NAMALWA (cell line): ENCODE results near the gene CCNY.

Experiments
- DNase-seq: peaks from one replicate; pipeline ENCODE4 v3.0.0-alpha.2; 2015; ENCODE audit warnings: low spot score

CCNY gene

DNA sequence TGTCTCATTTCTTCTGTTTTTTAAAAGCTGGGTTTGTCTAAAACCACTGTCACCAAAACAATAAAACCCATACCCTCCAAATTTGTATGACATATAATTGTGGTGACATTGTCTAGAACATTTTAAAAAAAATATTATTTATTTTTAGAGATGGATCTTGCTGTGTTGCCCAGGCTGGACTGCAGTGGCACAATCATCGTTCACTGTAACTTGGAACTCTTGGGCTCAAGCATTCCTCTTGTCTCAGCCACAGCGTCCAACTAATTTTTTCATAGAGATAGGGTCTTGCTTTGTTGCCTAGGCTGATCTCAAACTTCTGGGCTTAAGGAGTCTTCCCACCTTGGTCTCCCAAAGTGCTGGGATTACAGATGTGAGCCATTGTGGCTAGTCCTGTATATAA lies 116.5 kb downstream of the CCNY start:
- DNase-seq, result no peak

DNA sequence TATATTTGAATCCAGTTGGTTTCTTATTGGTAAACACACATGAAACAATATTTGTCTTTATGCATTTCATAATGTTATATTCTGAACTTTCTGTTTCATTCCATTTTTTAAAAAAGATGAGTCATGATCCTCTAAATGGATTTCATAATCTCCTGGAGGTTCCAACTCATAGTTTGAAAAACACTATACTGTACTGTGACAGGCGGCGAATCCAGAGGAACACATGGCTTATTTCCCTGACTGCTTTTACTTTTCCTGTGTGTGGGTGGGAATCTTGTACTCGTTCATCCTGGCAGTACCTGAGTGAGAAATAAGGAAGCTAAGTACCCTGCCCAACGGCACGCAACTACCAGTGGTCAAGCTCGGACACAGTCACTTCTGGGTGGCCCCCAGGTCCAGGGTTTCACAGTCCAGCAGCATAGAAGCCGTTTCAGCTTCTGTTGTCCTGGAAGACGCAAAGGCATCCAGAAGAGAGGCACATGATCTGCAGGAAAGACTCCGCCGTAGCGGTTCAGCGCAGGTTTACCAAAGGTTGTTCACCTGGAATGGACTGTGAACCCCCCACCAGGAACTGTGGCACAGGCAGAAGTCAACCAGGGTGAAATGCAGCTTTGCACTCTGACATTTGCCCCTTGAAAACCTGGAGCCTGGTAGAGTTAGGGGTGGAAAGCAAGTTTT lies 117.7 kb downstream of the CCNY start:
- no peak for DNase-seq

DNA sequence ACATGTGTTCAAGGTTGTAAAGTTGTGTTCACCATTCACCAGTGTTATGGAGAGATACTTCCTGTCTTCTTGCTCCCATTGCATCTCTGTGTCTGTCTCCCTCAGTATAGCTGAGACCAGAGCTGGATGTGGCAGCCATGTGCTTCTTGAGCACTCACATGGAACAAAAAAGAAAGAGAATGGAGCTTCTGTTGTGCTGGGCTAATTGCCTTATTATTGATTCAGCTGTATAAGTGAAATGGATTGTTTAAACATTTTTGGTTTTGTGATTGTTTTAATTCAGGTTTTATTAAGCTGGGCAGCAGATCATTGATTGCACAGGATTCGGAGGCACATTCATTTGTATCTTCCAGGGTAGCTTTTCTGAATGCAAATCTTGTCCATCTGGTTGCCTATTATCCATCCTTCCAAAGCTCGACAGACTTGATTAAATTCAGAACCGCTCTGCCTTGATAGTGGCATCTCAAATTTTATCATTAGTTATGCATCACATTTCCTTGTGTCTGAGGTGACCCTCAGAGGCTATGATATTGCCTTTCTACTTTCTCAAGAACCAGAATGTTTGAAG lies 119.9 kb downstream of the CCNY start:
- DNase-seq, result no peak

DNA sequence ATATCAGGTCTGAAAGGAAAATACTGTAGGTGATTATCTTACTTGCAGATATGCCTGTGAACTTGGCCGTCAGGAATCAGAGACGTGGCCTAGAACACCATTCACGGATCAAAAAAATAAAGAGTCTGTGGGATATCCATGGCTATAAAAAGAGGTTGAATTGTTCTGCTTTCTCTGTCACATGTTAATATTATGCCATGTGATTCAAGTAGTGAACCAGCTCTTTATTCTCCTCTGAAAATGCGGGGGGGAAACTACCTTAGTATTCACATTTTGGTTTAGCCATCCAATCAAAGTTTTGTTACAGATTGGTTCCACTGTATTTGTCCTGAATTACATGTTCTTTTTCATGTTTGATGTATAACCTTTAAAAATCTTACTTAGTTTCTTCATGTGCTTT lies 120.5 kb downstream of the CCNY start:
- no peak for DNase-seq

DNA sequence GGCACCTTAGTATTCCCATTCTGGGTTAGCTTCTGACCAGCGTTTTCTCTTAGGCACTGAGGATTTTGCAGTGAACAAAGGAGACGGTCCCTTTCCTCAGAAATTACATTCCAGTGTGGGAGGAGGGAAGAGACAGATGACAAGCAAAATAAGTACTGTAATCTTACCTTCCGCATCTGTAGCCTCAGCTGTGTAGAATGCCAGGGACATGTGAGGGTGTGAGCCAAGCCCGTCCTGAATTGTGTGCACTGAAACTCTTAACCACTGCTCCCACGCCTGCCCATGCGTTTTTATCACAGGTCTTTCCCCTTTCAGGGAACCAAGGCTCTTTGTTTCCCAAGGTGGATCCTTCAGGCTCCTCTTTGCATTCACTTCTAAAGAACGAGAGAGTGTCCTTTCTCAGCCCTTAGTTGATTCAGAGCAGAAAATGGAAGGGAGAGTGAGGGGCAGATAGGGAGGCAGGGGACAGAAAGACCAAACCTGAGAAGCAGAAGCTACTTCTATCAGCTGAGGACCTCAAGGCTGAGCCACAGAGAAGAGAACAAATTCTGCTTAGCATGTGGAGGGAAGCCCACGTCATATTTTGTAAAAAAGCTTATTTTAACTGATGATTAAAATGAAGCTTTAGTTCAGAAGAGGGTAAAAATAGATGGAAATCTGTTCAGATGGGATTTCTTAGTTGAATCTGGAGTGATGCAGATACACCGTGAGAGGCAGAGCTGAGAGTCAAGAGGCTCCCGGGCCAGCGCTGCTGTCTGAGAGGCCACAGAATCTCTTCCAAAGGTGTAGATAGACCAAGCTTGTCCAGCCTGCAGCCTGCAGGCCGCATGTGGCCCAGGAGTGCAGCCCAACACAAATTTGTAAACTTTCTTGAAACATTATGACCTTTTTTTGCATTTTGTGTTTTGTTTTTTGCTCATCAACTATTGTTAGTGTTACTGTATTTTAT lies 122.5 kb downstream of the CCNY start:
- DNase-seq, result no peak

DNA sequence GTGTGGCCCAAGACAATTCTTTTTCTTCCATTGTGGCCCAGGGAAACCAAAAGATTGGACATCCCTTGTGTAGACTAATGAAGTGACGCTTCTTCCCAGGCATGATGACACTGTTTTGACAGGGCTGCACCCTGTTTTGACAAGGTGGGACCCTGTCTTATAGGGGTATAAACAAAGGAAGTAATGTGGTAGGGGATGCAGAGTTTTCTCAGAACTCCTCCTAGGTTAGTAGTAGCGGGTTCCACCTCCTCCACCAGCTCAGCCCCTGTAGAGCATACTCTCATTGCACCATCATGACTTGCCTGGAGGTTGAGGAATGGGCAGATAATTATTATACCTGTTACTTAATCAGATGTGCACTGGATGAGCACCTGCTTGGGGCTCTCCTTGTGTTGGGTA lies 123.1 kb downstream of the CCNY start:
- DNase-seq, result no peak

DNA sequence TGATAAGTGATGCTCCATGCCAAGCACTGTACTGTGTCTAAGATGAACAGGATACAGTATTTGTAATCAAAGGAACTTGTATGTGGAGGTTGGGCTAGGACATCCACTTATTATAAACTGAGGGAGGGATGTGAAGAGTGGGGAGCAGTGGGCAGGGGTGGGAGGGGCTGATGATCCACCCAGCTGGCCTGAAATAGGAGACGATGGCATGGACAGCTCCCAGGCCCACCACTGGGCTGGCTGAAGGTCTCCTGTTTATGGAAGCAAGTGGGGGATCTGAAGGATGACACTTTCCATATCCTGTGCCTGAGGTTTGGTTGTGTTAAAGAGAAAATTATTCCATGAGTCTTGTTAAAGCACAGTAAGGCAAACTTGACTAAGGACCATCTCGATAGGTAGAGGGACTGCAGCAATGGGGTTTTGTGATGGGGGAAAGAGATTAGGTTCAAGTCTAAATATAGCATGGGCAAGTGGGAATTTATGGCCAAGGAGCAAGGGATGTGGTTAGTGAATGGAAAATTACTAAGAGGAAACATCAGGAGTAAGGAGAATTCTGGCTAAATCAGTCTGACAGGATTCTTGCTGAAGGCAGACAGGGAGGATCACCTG lies 124.6 kb downstream of the CCNY start:
- DNase-seq, result no peak

DNA sequence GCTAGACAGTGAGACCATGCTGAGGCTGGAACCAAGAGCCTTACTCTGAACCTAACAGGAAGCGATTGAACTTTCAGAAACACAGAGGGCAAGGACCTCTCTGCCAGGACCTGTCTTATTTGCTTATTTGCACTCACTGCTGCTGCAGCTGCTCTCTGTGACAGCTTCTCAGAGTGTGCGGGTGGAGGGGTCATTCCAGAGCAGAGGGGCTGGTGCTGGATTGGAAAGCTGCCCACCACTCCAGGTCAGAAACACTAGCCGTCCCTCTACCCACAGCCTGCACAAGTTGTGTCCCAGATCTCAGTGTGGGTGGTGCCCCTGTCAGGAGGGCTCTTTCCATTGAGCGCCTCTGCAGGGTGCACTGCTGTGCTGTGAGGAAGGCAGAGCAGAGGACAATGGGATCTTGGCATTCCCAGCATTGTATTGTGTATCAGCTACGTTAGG lies 126.2 kb downstream of the CCNY start:
- DNase-seq, result no peak

DNA sequence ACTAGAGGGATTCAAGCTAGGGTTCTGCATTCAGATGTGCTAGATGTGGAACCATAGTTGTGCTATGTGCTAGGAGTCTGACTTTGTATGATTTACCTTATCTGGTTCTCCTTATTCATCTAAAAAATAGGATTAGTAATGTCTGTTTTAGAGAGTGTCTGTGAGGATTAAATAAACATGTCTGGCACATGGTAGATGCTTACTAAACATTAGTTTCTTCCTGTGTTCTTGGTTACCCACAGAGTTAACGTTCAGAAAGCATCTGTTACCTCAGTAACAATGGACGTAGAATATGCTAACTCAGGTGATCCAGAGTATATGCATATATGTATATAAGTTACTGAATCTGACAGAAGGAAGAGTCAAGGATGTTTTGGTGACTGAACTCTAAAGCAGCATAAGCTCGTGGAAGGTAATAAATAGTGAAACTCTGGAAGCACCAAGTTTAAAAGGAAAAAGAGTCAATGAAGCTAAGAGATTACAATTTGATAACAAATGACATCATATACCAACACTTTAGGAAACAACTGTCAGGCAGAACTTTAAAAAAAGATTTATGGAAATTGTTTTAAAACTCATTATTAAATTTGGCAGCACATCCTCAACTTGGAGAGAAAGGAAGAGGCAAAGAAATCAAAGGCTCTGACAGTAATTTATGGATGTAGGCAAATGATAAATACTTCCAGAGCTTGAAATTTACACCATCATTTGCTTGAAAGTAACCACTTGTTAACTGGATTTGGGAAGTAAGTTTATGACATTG lies 127.0 kb downstream of the CCNY start:
- no peak for DNase-seq

DNA sequence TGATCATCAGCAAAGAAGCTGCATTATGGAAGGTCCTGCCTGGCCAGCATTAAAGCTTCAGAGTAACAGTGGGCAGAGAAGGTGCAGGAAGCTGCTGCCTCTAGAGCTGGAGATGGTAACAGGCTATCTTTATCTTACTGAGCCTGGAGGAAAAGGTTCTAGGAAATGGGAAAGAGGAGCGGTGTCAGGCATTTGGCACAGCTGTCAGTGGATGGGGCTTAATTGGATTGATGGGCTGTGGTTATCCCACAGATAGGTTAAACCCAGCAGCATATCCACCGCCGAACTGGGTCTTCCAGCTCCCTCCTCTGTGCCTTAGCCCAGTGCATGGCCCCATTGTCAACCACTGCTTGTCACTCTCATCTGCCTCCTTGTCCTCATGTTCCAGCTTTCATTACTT lies 127.6 kb downstream of the CCNY start:
- DNase-seq, result no peak

DNA sequence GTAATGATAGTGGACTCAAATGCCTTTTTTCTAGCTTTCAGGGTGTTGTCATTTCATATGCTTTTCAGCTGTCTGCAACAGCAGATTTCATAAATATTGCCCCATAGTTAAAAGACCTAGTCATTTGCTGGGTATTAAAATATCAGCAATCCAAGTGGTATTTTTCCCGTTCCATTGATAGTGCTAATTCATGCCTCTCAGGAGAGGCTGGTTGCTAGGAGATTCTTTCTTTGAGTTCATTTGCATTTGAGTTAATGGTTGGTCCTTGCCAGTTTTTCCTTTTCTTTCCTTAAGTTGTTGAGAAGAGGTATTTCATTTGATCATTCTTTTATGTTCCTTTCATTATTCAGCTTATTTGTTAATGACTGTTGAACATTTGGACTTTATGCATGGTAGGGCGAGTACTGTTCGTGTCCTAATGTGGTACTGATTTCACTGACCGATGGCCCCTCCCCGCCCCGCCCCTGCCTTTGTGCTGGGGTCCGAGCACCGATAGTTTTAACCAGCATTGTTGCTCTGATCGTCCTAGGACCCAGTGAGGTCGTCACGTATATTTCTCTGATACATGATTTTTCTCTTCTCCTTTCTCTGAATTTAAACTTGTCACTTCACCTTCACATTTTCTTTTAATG lies 128.6 kb downstream of the CCNY start:
- DNase-seq, result no peak

DNA sequence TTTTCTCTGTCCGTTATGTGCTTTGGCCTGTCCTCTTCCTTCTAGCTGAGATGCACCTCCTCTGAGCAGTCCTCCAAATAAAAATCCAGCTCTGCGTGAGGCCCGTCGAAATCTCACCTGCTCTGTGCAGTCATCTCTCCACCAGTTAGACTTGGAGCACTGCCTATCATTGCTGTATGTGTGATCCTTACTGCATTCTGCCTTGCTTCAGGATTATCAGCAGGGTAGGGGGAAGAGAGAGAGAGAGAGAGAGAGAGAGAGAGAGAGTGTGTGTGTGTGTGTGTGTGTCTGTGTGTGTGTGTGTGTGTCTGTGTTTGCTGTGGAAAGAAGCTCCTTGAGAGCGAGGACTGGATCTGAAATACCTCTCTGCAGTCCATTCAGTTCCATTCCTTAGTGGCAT lies 129.4 kb downstream of the CCNY start:
- DNase-seq, result no peak

DNA sequence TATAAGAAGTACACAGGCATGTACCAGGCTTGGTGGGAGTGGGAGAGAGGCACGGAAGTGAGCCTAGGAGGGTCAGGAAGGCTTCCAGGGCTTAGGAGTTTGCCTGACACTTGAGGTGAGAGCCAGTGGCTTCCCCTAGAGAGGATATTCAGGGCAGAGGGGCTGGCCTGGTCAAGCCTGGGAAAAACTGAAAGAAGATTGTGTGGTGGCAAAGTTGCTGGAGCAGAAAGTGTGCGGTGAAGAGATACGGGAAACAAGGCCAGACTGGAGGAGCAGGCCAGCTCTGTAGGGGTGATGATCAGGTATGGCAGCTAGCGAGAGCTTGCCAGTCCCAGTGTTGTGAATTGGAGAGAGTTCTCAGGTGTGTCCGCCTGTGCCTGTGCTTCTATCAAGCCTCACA lies 129.9 kb downstream of the CCNY start:
- no peak for DNase-seq

DNA sequence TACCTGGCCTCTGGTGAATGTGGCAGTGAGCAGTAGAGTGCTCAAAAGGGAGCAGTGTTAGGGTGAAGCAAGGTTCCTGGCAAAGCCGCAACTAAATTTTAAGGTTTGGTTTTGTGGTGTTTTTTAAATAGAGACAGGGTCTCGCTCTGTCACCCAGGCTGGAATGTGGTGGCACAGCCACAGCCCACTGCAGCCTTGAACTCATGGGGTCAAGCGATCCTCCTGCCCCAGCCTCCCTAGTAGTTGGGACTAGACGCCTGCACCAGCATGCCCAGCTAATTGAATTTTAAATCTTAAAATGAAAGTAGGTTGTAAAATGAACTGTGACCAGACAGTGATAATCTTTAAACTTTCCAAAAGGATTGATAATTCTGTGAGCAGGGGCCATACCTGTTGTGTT lies 130.4 kb downstream of the CCNY start:
- no peak for DNase-seq

DNA sequence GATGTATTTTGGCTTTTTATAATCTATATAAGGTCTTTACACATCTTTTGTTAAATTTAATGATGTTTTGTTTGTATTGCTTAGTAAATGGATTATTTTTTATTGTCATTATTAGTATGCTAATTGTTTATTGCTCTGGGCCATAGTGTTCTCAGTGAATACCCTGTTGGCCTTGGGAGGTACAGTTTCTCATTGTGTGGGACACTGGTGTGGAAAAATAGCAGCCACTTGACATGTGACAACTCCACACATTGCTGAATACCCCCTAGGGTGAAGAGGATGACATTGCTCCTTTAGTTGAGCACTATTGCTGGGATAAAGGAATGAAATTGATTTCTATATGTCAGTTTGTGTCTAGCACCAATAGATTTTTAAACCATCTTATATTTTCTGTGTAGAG lies 130.9 kb downstream of the CCNY start:
- no peak for DNase-seq

DNA sequence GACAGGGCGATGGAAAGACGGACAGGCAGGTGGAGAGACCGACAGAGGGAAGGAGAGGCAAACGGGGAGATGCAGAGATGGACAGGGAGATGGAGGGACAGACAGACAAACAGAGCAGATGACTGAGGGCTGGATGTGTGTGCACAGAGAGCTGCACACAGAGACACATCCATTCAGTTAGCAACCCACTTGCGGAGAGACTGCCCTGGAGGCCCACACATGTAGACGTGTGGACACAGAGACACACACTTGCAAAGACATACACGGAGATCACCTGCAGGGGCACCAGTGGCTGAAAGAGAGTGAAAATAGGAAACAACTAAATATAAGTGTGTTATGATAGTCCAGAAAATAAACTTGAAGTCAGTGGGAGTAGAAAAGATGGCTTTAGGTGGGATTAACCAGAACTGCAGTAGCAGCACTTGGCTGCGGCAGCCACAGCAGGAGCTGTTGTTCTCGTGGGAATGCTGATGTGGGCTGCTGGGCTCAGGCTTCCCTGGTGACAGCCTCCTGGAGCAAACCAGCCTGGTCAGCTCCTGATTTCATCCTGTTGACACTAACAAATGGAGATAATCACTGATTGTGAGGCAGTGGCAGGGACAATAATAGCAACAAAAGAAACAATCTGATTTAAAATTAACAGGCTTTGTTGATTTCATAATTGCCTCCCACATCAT lies 134.1 kb downstream of the CCNY start:
- DNase-seq, result no peak

DNA sequence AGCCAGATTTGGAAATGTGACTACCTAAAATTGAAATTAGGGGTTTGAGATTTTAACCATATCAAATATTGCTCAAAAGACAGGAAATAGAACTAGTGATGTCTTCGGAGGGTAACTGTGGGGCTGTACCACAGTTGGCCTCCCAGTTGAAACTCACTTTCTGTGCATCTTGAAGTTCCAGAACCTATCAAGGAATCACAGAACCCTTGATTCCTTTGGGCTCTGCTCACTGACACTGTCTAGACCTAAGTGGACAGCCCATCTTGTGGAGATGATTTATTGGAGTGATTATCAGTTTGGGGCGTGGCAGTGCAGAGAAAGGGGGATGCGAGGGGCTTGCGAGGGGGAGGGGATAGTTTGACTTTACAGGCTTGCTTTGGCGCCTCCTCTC lies 134.6 kb downstream of the CCNY start:
- no peak for DNase-seq

DNA sequence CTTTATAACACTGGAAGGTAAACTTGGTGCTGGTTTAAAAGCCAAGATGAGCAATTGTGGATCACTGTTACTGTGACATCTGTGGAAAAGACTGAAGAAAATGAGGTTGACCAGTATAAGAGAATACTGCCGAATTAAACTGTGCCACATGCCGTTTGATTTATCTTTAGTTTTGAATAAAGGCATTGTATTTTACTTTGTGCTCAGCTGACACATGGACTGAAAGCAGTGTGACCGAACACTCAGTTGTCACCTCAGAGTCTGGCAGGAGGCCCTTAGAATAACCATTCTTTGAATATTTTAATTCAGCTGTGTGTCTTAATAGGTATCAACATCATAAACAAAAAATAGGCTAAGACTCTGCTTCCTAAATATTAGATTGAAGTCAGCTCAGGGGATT lies 135.1 kb downstream of the CCNY start:
- no peak for DNase-seq

DNA sequence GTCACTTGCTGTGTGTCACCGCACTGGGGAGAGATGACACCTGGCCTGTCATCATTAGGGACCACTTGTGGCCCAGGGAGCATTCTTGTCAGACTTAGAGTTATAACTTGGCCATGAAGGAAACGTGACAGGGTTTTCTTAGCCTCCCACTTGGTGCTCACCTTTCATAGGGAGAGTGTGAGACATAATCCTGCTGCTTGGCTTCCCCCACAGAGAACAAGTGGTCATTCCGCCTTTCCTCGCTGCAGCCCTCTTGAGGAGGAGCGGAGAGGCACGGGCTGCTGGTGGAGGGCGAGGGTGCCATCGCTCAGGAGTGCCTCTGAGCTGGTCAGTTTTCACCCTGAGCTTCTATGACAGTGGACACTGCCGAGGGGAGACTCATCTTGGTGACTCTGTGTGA lies 143.8 kb downstream of the CCNY start:
- DNase-seq, result no peak

DNA sequence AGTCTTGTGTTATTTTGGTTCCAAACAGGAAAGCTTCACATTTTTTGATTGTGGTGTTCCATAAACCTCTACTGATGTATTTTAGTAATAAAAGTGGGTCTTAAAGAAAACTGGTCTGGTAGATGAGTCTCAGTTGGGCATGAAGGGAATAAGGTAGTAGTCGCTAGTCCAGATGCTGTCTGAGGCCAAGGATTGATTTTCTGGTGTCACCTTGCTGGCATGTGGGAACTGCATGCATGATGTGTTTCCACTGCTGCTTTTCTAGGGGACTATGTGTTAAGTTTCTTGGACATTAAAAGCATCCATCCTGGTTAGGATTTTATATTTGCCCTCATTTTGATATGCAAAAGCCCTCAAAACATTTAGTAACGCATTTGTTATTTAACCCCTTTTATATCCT lies 145.1 kb downstream of the CCNY start:
- no peak for DNase-seq
